H1 (cell line): Measurements from ENCODE around the gene FAM131A. TPM values are rescaled to one million over a fixed set of nuclear protein-coding genes. Genes with fewer than 3 reads are reported as not detected.

Source experiments
- CTCF ChIA-PET: fragments of 300-600 bp; sonication (Branson Sonifier 250); formaldehyde crosslinking; loops from one replicate; lab custom pipeline; 2021; ENCODE audit not compliant: partially characterized antibody; lab: Charles Lee
- POLR2A ChIA-PET: fragments of 300-600 bp; sonication (Branson Sonifier 250); formaldehyde crosslinking; loops from one replicate; lab custom pipeline; 2021; ENCODE audit warnings: inconsistent platforms; ENCODE audit not compliant: partially characterized antibody; lab: Charles Lee
- DNase-seq, 2 experiments: peaks; one replicate each; pipeline versions ENCODE4 v3.0.0 to v3.0.0-alpha.2; 2010 to 2022; ENCODE audit warnings: low spot score in 2 of 2, low read depth in 1 of 2, mixed read lengths in 1 of 2
- FAIRE-seq: peaks from 2 replicates; lab custom pipeline; 2011; peaks lifted over from hg19 to GRCh38; lab: Jason Lieb, UNC
- H2AFZ ChIP-seq: 2 replicates; pipeline ENCODE4 v1.8.1; 2012; ENCODE audit warnings: low read length, inconsistent platforms
- H2AK5ac ChIP-seq: 2 replicates; pipeline ENCODE4 v1.6.1; 2013; ENCODE audit warnings: low read depth, low read length
- H2BK120ac ChIP-seq: replicated peaks from 2 replicates; pipeline ENCODE3; 2013; ENCODE audit warnings: low read depth, low read length, inconsistent platforms
- H2BK12ac ChIP-seq: 2 replicates; pipeline ENCODE4 v1.6.1; 2013; ENCODE audit warnings: low read depth, low read length
- H2BK15ac ChIP-seq: 2 replicates; pipeline ENCODE4 v1.6.1; 2013; ENCODE audit warnings: low read length
- H2BK20ac ChIP-seq: 2 replicates; pipeline ENCODE4 v1.6.1; 2013; ENCODE audit warnings: low read length
- H2BK5ac ChIP-seq: 2 replicates; pipeline ENCODE4 v1.6.1; 2013; ENCODE audit warnings: low read depth, low read length
- H3K14ac ChIP-seq: 2 replicates; pipeline ENCODE4 v1.6.1; 2013; ENCODE audit warnings: inconsistent platforms; ENCODE audit not compliant: insufficient read length
- H3K18ac ChIP-seq: 2 replicates; pipeline ENCODE4 v1.6.1; 2013; ENCODE audit warnings: low read length; ENCODE audit errors: extremely low read depth
- H3K23ac ChIP-seq: 2 replicates; pipeline ENCODE4 v1.6.1; 2013; ENCODE audit warnings: inconsistent platforms; ENCODE audit not compliant: insufficient read length
- H3K23me2 ChIP-seq: 2 replicates; pipeline ENCODE4 v1.6.1; 2013; ENCODE audit warnings: low read depth, low read length
- H3K27ac ChIP-seq: 2 replicates; pipeline ENCODE4 v1.6.1; 2011; ENCODE audit warnings: low read depth, low read length, inconsistent platforms
- H3K27me3 ChIP-seq, 4 experiments: replicated peaks in 1 of 4; 1 replicate in 1 of 4; 2 replicates in 3 of 4; pipeline versions ENCODE4 v1.6.1 to v1.8.1; 2011 to 2013; ENCODE audit warnings: low read length in 3 of 4, mild to moderate bottlenecking in 3 of 4, inconsistent platforms in 2 of 4, mixed read lengths in 2 of 4, moderate library complexity in 1 of 4; ENCODE audit not compliant: control insufficient read depth in 3 of 4, insufficient read depth in 3 of 4; ENCODE audit errors: extremely low read depth in 1 of 4
- H3K36me3 ChIP-seq, 4 experiments: 2 replicates each; pipeline versions ENCODE4 v1.6.1 to v1.8.1; 2011 to 2013; ENCODE audit warnings: mild to moderate bottlenecking in 4 of 4, low read length in 3 of 4, moderate library complexity in 2 of 4, control low read depth in 1 of 4, inconsistent platforms in 1 of 4; ENCODE audit not compliant: insufficient read depth in 4 of 4, control insufficient read depth in 2 of 4
- H3K4ac ChIP-seq: replicated peaks from 2 replicates; pipeline ENCODE3; 2013; ENCODE audit warnings: low read length, low read depth, mixed read lengths, inconsistent platforms; ENCODE audit not compliant: insufficient read length
- H3K4me1 ChIP-seq, 4 experiments: replicated peaks in 1 of 4; 1 replicate in 1 of 4; 2 replicates in 3 of 4; pipeline versions ENCODE4 v1.6.1 to v1.8.1; 2011 to 2013; ENCODE audit warnings: low read length in 3 of 4, inconsistent platforms in 2 of 4, mixed read lengths in 1 of 4; ENCODE audit not compliant: insufficient read depth in 4 of 4, control insufficient read depth in 3 of 4
- H3K4me2 ChIP-seq, 2 experiments: 2 replicates each; pipeline versions ENCODE4 v1.6.1 to v1.8.1; 2011 to 2013; ENCODE audit warnings: low read depth in 2 of 2, low read length in 2 of 2, control low read depth in 1 of 2, inconsistent platforms in 1 of 2, mild to moderate bottlenecking in 1 of 2; ENCODE audit not compliant: insufficient read depth in 1 of 2
- H3K4me3 ChIP-seq, 4 experiments: fragments of 200-600, 300-600 bp in 1 of 4; sonication (generic), shearing (Covaris generic), sonication (Bioruptor Twin) in 1 of 4; 2 replicates each; pipeline versions ENCODE4 v1.5.1 to v1.8.1; 2011 to 2016; ENCODE audit warnings: low read length in 4 of 4, low read depth in 3 of 4, control low read depth in 2 of 4, inconsistent platforms in 2 of 4, mild to moderate bottlenecking in 2 of 4, mixed read lengths in 1 of 4, moderate library complexity in 1 of 4; ENCODE audit not compliant: insufficient read depth in 2 of 4; ENCODE audit errors: extremely low read depth in 1 of 4
- H3K56ac ChIP-seq: replicated peaks from 2 replicates; pipeline ENCODE3; 2013; ENCODE audit warnings: low read depth, mild to moderate bottlenecking, mixed read lengths, low read length, inconsistent platforms; ENCODE audit not compliant: insufficient read length
- H3K79me1 ChIP-seq: 2 replicates; pipeline ENCODE4 v1.6.1; 2013; ENCODE audit warnings: low read depth, low read length, control low read depth
- H3K79me2 ChIP-seq, 2 experiments: 2 replicates each; pipeline versions ENCODE4 v1.6.1 to v1.8.1; 2012 to 2013; ENCODE audit warnings: low read length in 2 of 2, mild to moderate bottlenecking in 2 of 2, inconsistent platforms in 1 of 2; ENCODE audit not compliant: insufficient read depth in 2 of 2, control insufficient read depth in 1 of 2
- H3K9ac ChIP-seq, 4 experiments: replicated peaks in 1 of 4; 1 replicate in 1 of 4; 2 replicates in 3 of 4; pipeline versions ENCODE4 v1.6.1 to v1.8.1; 2011 to 2013; ENCODE audit warnings: low read depth in 3 of 4, low read length in 3 of 4, control low read depth in 2 of 4, mild to moderate bottlenecking in 2 of 4, moderate library complexity in 2 of 4, inconsistent platforms in 1 of 4; ENCODE audit errors: extremely low read depth in 1 of 4
- H3K9me3 ChIP-seq, 2 experiments: 2 replicates each; pipeline versions ENCODE4 v1.6.1 to v1.8.1; 2012 to 2013; ENCODE audit warnings: mild to moderate bottlenecking in 2 of 2, moderate library complexity in 2 of 2, control low read depth in 1 of 2, inconsistent platforms in 1 of 2, low read depth in 1 of 2, low read length in 1 of 2, mixed read lengths in 1 of 2; ENCODE audit not compliant: insufficient read depth in 2 of 2
- H4K20me1 ChIP-seq, 2 experiments: replicated peaks in 1 of 2; 2 replicates each; pipeline versions ENCODE3 to v1.8.1; 2011 to 2013; ENCODE audit warnings: inconsistent platforms in 2 of 2, low read length in 2 of 2, mild to moderate bottlenecking in 1 of 2; ENCODE audit not compliant: insufficient read depth in 2 of 2, control insufficient read depth in 1 of 2
- H4K5ac ChIP-seq: 2 replicates; pipeline ENCODE4 v1.6.1; 2013; ENCODE audit warnings: low read length, low read depth, mixed read lengths, inconsistent platforms; ENCODE audit not compliant: insufficient read length
- H4K8ac ChIP-seq: 2 replicates; pipeline ENCODE4 v1.8.0; 2013; ENCODE audit warnings: mild to moderate bottlenecking, moderate library complexity, low read length, inconsistent platforms; ENCODE audit not compliant: insufficient read depth; ENCODE audit errors: extremely low read depth
- H4K91ac ChIP-seq: replicated peaks from 2 replicates; pipeline ENCODE3; 2013; ENCODE audit warnings: low read length, mixed read lengths, inconsistent platforms; ENCODE audit not compliant: insufficient read length
- BCL11A ChIP-seq, 2 experiments: IDR thresholded peaks; one replicate each; pipeline ENCODE4 v1.6.1; 2011; ENCODE audit warnings: low read depth in 2 of 2, low read length in 2 of 2, mild to moderate bottlenecking in 2 of 2
- CTCF ChIP-seq, 3 experiments: IDR thresholded peaks; 1 replicate in 2 of 3; 2 replicates in 1 of 3; pipeline versions ENCODE4 v1.5.1 to v1.6.1; 2011; ENCODE audit warnings: low read length in 3 of 3, mild to moderate bottlenecking in 3 of 3, inconsistent platforms in 2 of 3, low read depth in 1 of 3, moderate library complexity in 1 of 3; ENCODE audit not compliant: insufficient read depth in 1 of 3; ENCODE audit errors: control extremely low read depth in 1 of 3
- TAF1 ChIP-seq: IDR thresholded peaks from 2 replicates; pipeline ENCODE4 v1.6.1; 2011; ENCODE audit warnings: mild to moderate bottlenecking, low read depth, low read length
- WGBS, 2 experiments: shearing (Covaris generic) in 1 of 2; methylation state at CpG; one replicate each; pipeline versions ENCODE4 v1.1.6 to v1.1.7; 2013 to 2015; ENCODE audit warnings: low lambda C conversion rate in 2 of 2, mixed read lengths in 2 of 2, inconsistent platforms in 1 of 2, low coverage in 1 of 2, missing lambda C conversion rate in 1 of 2; ENCODE audit not compliant: insufficient replicate concordance in 2 of 2, insufficient coverage in 1 of 2, insufficient read length in 1 of 2; ENCODE audit errors: extremely low coverage in 1 of 2, missing lambda C conversion rate in 1 of 2; 5-methylcytosine and 5-hydroxymethylcytosine counted together
- polyA plus RNA-seq, 7 experiments: library from polyadenylated mRNA; depleted of rRNA in 3 of 7; stranded (reverse) in 5 of 7; unstranded in 2 of 7; fragments of >200 nt in 5 of 7; fragments of 200-250 nt in 2 of 7; gene quantifications; 1 replicate in 5 of 7; 2 replicates in 1 of 7; 4 replicates in 1 of 7; pipeline versions ENCODE4 v1.2.1 to v1.2.3, GENCODE V29; 2011 to 2013; ENCODE audit warnings: missing spikeins in 2 of 7, mixed read lengths in 2 of 7
- total RNA-seq: library from RNA; stranded (reverse); fragmentation: NEBNext Ultra II Directional; extraction: Animal tissue kit (Norgen Biotek cat#: 25700); gene quantifications from 2 replicates; pipeline ENCODE4 v1.2.1, GENCODE V29; 2021

The FAM131A gene
- total and polyA plus RNA-seq, 2 of the 8 experiments (the other 6 are each of a cell fraction or from before 2014, with no cell fraction given), result 16.0 to 21.9 TPM

- no peak overlapping the region for H2BK12ac ChIP-seq
- no peak overlapping the region for H3K4me3 ChIP-seq
- no peak overlapping the region for H3K56ac ChIP-seq
- H3K18ac ChIP-seq, result no peak overlapping the region
- H2BK5ac ChIP-seq, result no peak overlapping the region
- no peak overlapping the region for H3K14ac ChIP-seq
- H2BK15ac ChIP-seq, result no peak overlapping the region
- H3K79me2 ChIP-seq, result no peaks in the 10 kb centered on the region
- H3K9ac ChIP-seq, result no peak overlapping the region
- H4K8ac ChIP-seq, result 0 out of 2 replicates have a peak overlapping the region, but pooled peaks have one; percentile 25
- no peak overlapping the region for H3K4ac ChIP-seq
- H4K91ac ChIP-seq, result peak overlapping the region; percentile 27
- H3K4me1 ChIP-seq, result peaks cover 0 to 11% (median 9%) of the 10 kb centered on the region in 4 experiments; a peak in 6 of 7 replicates
- no peaks in the 10 kb centered on the region for H3K79me1 ChIP-seq
- no peak overlapping the region for H2BK20ac ChIP-seq
- WGBS, 2 experiments, result 91% methylated on average over 8 of the region's 8 CpGs; no CpG with 5 or more reads in 1 of the 2 experiments
- ChIA-PET POLR2A (interaction anchor here (0.9 to 1.0 kb wide), 2 partner anchors 10 to 40 kb away, joined by 3 read pairs; no protein-coding TSS in a partner anchor), CTCF (interaction anchor here (0.5 to 8.3 kb wide), 17 partner anchors 8 to 229 kb away, joined by 3 to 78 read pairs (median 5); partner anchors contain the start of gene EPHB3)
- peaks cover 26 to 35% (median 31%) of the 10 kb centered on the region in 4 experiments for H3K27me3 ChIP-seq
- H2AFZ ChIP-seq, result no peak overlapping the region
- H4K20me1 ChIP-seq, result peaks cover 2 to 9% of the 10 kb centered on the region in 2 experiments
- H3K23me2 ChIP-seq, result peaks cover 12% of the 10 kb centered on the region; the same call in 1 of the 2 replicates
- H3K27ac ChIP-seq, result no peak overlapping the region
- DNase-seq, result no peak
- no peak overlapping the region for H3K4me2 ChIP-seq
- H3K36me3 ChIP-seq, result no peaks in the 10 kb centered on the region
- no peak for FAIRE-seq
- H2AK5ac ChIP-seq, result no peak overlapping the region
- H3K23ac ChIP-seq, result no peak overlapping the region
- no peak overlapping the region for H2BK120ac ChIP-seq
- no peak overlapping the region for H4K5ac ChIP-seq
- TF ChIP-seq BCL11A (IDR thresholded peaks at IDR 0.05; ENCODE audit: low read depth in 2 of 2, low read length in 2 of 2) (no peak), TAF1 (no peak), CTCF (IDR thresholded peaks at IDR 0.05; ENCODE audit: control extremely low read depth in 1 of 3, insufficient read depth in 1 of 3, low read depth in 1 of 3, low read length in 3 of 3) (no peak)
- no peaks in the 10 kb centered on the region for H3K9me3 ChIP-seq
Measured at GRCh38 chr3:184384856-184385422, 47.5 kb downstream of the FAM131A start.
